H9 (cell line): Measurements from ENCODE around the gene PFKL. TPM values are rescaled to one million over a fixed set of nuclear protein-coding genes. Genes with fewer than 3 reads are reported as not detected.

Experiments used
- DNase-seq: peaks from one replicate; pipeline ENCODE4 v3.0.0-alpha.2; 2017
- H2AFZ ChIP-seq: one replicate; pipeline ENCODE4 v1.6.1; 2013; ENCODE audit warnings: mild to moderate bottlenecking, low read length, control low read depth, moderate library complexity
- H2AK5ac ChIP-seq: 2 replicates; pipeline ENCODE4 v1.6.1; 2013; ENCODE audit warnings: low read length, control low read depth, mixed read lengths; ENCODE audit not compliant: insufficient read length
- H2BK120ac ChIP-seq: one replicate; pipeline ENCODE4 v1.6.1; 2013; ENCODE audit warnings: low read depth, mild to moderate bottlenecking, low read length, control low read depth, inconsistent platforms; ENCODE audit not compliant: poor library complexity, severe bottlenecking
- H2BK12ac ChIP-seq: 2 replicates; pipeline ENCODE4 v1.6.1; 2013; ENCODE audit warnings: low read length, control low read depth, mixed read lengths, low read depth; ENCODE audit not compliant: insufficient read length
- H2BK15ac ChIP-seq: 2 replicates; pipeline ENCODE4 v1.6.1; 2013; ENCODE audit warnings: low read depth, low read length, control low read depth
- H2BK20ac ChIP-seq: one replicate; pipeline ENCODE4 v1.6.1; 2013; ENCODE audit warnings: low read depth, mild to moderate bottlenecking, low read length, control low read depth, inconsistent platforms; ENCODE audit not compliant: poor library complexity, severe bottlenecking
- H2BK5ac ChIP-seq: 2 replicates; pipeline ENCODE4 v1.6.1; 2013; ENCODE audit warnings: low read length, control low read depth, mixed read lengths; ENCODE audit not compliant: insufficient read length
- H3K14ac ChIP-seq: 2 replicates; pipeline ENCODE4 v1.6.1; 2013; ENCODE audit warnings: low read length, control low read depth; ENCODE audit not compliant: insufficient read depth
- H3K18ac ChIP-seq: 2 replicates; pipeline ENCODE4 v1.6.1; 2013; ENCODE audit warnings: low read depth, mild to moderate bottlenecking, mixed read lengths, low read length, control low read depth; ENCODE audit not compliant: insufficient read length
- H3K23ac ChIP-seq: 2 replicates; pipeline ENCODE4 v1.6.1; 2013; ENCODE audit warnings: low read length, control low read depth, mixed read lengths, low read depth; ENCODE audit not compliant: insufficient read length
- H3K23me2 ChIP-seq: 2 replicates; pipeline ENCODE4 v1.6.1; 2013; ENCODE audit warnings: low read depth, mild to moderate bottlenecking, mixed read lengths, low read length, control low read depth; ENCODE audit not compliant: insufficient read length, poor library complexity, severe bottlenecking
- H3K27ac ChIP-seq: 2 replicates; pipeline ENCODE4 v1.5.1; 2013; ENCODE audit warnings: low read length, control low read depth, mixed read lengths, low read depth; ENCODE audit not compliant: insufficient read length
- H3K27me3 ChIP-seq: 2 replicates; pipeline ENCODE4 v1.6.1; 2013; ENCODE audit warnings: low read length, control low read depth, inconsistent platforms; ENCODE audit not compliant: insufficient read depth
- H3K4ac ChIP-seq: 2 replicates; pipeline ENCODE4 v1.6.1; 2013; ENCODE audit warnings: low read depth, mild to moderate bottlenecking, control low read depth, inconsistent platforms, low read length, moderate library complexity
- H3K4me1 ChIP-seq: 2 replicates; pipeline ENCODE4 v1.6.1; 2013; ENCODE audit warnings: low read length, control low read depth, inconsistent platforms; ENCODE audit not compliant: insufficient read depth
- H3K4me2 ChIP-seq: 2 replicates; pipeline ENCODE4 v1.6.1; 2013; ENCODE audit warnings: low read length, control low read depth, mixed read lengths; ENCODE audit not compliant: insufficient read length, insufficient read depth
- H3K56ac ChIP-seq: 2 replicates; pipeline ENCODE4 v1.6.1; 2013; ENCODE audit warnings: low read depth, mild to moderate bottlenecking, mixed read lengths, low read length, control low read depth; ENCODE audit not compliant: insufficient read length
- H3K79me1 ChIP-seq: 2 replicates; pipeline ENCODE4 v1.6.1; 2013; ENCODE audit warnings: low read depth, mild to moderate bottlenecking, moderate library complexity, low read length, control low read depth, inconsistent platforms; ENCODE audit not compliant: insufficient read depth, poor library complexity, severe bottlenecking
- H3K79me2 ChIP-seq: 2 replicates; pipeline ENCODE4 v1.6.1; 2013; ENCODE audit warnings: low read length, control low read depth, inconsistent platforms; ENCODE audit not compliant: insufficient read depth
- H3K9ac ChIP-seq: 2 replicates; pipeline ENCODE4 v1.6.1; 2013; ENCODE audit warnings: low read length, control low read depth, mixed read lengths; ENCODE audit not compliant: insufficient read length; ENCODE audit errors: extremely low read depth
- H3K9me3 ChIP-seq: one replicate; pipeline ENCODE4 v1.6.1; 2013; ENCODE audit warnings: low read depth, low read length, inconsistent platforms; ENCODE audit not compliant: control insufficient read depth
- H3T11ph ChIP-seq: one replicate; pipeline ENCODE4 v1.6.1; 2013; ENCODE audit warnings: mild to moderate bottlenecking, low read length, control low read depth, inconsistent platforms
- H4K20me1 ChIP-seq: one replicate; pipeline ENCODE4 v1.6.1; 2013; ENCODE audit not compliant: control insufficient read depth, insufficient read length, insufficient read depth
- H4K5ac ChIP-seq: 2 replicates; pipeline ENCODE4 v1.6.1; 2013; ENCODE audit warnings: low read depth, mild to moderate bottlenecking, mixed read lengths, low read length, control low read depth; ENCODE audit not compliant: insufficient read length
- H4K8ac ChIP-seq: replicated peaks from 2 replicates; pipeline ENCODE4 v1.6.1; 2013; ENCODE audit warnings: low read length, control low read depth, mixed read lengths, low read depth; ENCODE audit not compliant: insufficient read length
- H4K91ac ChIP-seq: 2 replicates; pipeline ENCODE4 v1.6.1; 2013; ENCODE audit warnings: low read depth, mild to moderate bottlenecking, moderate library complexity, mixed read lengths, low read length, control low read depth; ENCODE audit not compliant: insufficient read length
- H3K27ac Mint-ChIP-seq, 3 experiments: 2 replicates in 2 of 3; 3 replicates in 1 of 3; pipeline ENCODE4 v1.8.0; 2020 to 2021; ENCODE audit warnings: mixed read lengths in 3 of 3, mild to moderate bottlenecking in 1 of 3, moderate library complexity in 1 of 3
- H3K27me3 Mint-ChIP-seq: 2 replicates; pipeline ENCODE4 v1.8.0; 2021; ENCODE audit warnings: low read depth, mild to moderate bottlenecking, moderate library complexity, mixed read lengths
- H3K36me3 Mint-ChIP-seq, 3 experiments: 2 replicates in 2 of 3; 3 replicates in 1 of 3; pipeline ENCODE4 v1.8.0; 2020 to 2021; ENCODE audit warnings: low read depth in 3 of 3, mixed read lengths in 3 of 3; ENCODE audit not compliant: insufficient read depth in 1 of 3
- H3K4me1 Mint-ChIP-seq, 2 experiments: 2 replicates each; pipeline ENCODE4 v1.8.0; 2020; ENCODE audit warnings: mixed read lengths in 2 of 2
- H3K4me3 Mint-ChIP-seq, 2 experiments: 2 replicates in 1 of 2; 3 replicates in 1 of 2; pipeline ENCODE4 v1.8.0; 2020 to 2021; ENCODE audit warnings: mild to moderate bottlenecking in 2 of 2, mixed read lengths in 2 of 2, moderate library complexity in 1 of 2
- H3K9me3 Mint-ChIP-seq, 2 experiments: 2 replicates in 1 of 2; 3 replicates in 1 of 2; pipeline ENCODE4 v1.8.0; 2020; ENCODE audit warnings: mild to moderate bottlenecking in 2 of 2, mixed read lengths in 2 of 2, moderate library complexity in 1 of 2
- WGBS: extraction: QIAGEN DNeasy Blood & Tissue Kit; methylation state at CpG from one replicate; pipeline ENCODE4 v1.1.7; 2013; ENCODE audit warnings: missing lambda C conversion rate, low lambda C conversion rate, mixed read lengths; ENCODE audit not compliant: insufficient read length; ENCODE audit errors: extremely low coverage; 5-methylcytosine and 5-hydroxymethylcytosine counted together
- total RNA-seq: library from RNA; stranded (reverse); gene quantifications from 2 replicates; pipeline ENCODE4 v1.2.1, GENCODE V29; 2021
- TF ChIP-seq, protein P1 (sequence below): fragments of 200-600 bp; sonication (generic); conservative IDR thresholded peaks from 3 replicates; pipeline ENCODE4 v1.8.0; 2021; ENCODE audit warnings: antibody characterized with exemption, mild to moderate bottlenecking

The PFKL gene
- total RNA-seq, 1 experiment from 2014 or later: 107 TPM

DNA sequence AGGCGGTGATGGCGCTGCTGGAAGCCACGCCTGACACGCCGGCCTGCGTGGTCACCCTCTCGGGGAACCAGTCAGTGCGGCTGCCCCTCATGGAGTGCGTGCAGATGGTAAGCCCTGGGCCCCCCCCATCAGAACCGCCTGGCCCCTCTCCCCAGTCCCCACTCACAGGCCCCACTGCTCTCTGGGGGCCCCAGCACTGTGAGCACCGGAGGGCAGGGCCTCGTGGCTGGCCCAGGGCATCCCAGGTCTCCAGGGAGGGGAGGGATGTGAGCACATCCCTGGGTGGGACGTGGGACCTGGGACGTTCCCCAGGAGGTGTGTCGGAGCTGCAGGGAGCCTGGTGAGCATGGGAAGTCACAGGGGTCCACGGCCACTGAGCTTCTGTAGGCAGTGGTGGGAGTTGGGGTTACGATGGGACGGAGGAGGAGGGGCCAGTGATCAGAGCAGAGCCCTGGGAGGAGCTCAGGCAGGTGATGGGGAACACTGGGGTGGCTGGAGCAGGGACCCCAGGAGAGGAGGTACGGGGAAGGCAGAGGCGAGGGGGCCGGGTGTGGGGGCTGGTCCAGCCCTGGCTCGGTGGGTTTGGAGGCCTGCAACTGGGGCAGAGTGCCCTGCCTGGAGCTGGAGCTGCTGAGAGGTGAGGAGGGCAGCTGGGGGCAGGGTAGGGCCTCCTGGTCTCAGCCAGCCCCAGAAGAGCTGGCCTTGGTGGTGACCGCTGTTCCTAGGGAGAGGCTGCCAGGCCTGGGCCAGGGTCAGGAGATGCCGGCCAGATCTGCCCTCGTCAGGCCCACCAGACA lies 18.8 kb downstream of the PFKL start:
- no peak overlapping the region for H2BK5ac ChIP-seq
- H3K27ac ChIP-seq: no peak overlapping the region
- H2BK12ac ChIP-seq: no peak overlapping the region
- no peak overlapping the region for H3K4me3 Mint-ChIP-seq
- no peak overlapping the region for H3T11ph ChIP-seq
- DNase-seq: no peak
- WGBS: no CpG with 5 or more reads among the region's 25 CpGs
- no peak overlapping the region for H3K56ac ChIP-seq
- no peaks in the 10 kb centered on the region for H4K20me1 ChIP-seq
- TF ChIP-seq, protein P1, sequence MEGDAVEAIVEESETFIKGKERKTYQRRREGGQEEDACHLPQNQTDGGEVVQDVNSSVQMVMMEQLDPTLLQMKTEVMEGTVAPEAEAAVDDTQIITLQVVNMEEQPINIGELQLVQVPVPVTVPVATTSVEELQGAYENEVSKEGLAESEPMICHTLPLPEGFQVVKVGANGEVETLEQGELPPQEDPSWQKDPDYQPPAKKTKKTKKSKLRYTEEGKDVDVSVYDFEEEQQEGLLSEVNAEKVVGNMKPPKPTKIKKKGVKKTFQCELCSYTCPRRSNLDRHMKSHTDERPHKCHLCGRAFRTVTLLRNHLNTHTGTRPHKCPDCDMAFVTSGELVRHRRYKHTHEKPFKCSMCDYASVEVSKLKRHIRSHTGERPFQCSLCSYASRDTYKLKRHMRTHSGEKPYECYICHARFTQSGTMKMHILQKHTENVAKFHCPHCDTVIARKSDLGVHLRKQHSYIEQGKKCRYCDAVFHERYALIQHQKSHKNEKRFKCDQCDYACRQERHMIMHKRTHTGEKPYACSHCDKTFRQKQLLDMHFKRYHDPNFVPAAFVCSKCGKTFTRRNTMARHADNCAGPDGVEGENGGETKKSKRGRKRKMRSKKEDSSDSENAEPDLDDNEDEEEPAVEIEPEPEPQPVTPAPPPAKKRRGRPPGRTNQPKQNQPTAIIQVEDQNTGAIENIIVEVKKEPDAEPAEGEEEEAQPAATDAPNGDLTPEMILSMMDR: no peak
- peaks cover 3 to 20% (median 15%) of the 10 kb centered on the region in 3 experiments for H3K36me3 Mint-ChIP-seq
- H3K23ac ChIP-seq: no peak overlapping the region
- no peak overlapping the region for H3K14ac ChIP-seq
- no peak overlapping the region for H2BK120ac ChIP-seq
- no peak overlapping the region for H4K5ac ChIP-seq
- no peak overlapping the region for H3K9ac ChIP-seq
- H3K79me2 ChIP-seq: no peaks in the 10 kb centered on the region
- H3K23me2 ChIP-seq: no peaks in the 10 kb centered on the region
- no peak overlapping the region for H3K27ac Mint-ChIP-seq
- no peak overlapping the region for H3K18ac ChIP-seq
- no peak overlapping the region for H4K91ac ChIP-seq
- H2BK15ac ChIP-seq: no peak overlapping the region
- no peaks in the 10 kb centered on the region for H3K27me3 ChIP-seq
- no peak overlapping the region for H3K4me2 ChIP-seq
- no peaks in the 10 kb centered on the region for H3K9me3 ChIP-seq
- H4K8ac ChIP-seq: no peak overlapping the region
- H3K4ac ChIP-seq: no peak overlapping the region
- no peaks in the 10 kb centered on the region for H3K4me1 Mint-ChIP-seq
- H2AFZ ChIP-seq: no peak overlapping the region
- no peaks in the 10 kb centered on the region for H3K79me1 ChIP-seq
- no peak overlapping the region for H2AK5ac ChIP-seq
- no peaks in the 10 kb centered on the region for H3K4me1 ChIP-seq
- H2BK20ac ChIP-seq: no peak overlapping the region
- H3K27me3 Mint-ChIP-seq: no peaks in the 10 kb centered on the region
- no peaks in the 10 kb centered on the region for H3K9me3 Mint-ChIP-seq
